GM23248 (cell line): ENCODE results near the gene SPACDR. TPM values are rescaled to one million over a fixed set of nuclear protein-coding genes. Genes with fewer than 3 reads are reported as not detected.

Experiments
- DNase-seq: peaks from one replicate; pipeline ENCODE4 v3.0.0-alpha.2; 2015
- H2AFZ ChIP-seq: fragments of 200-600 bp; sonication (generic); 2 replicates; pipeline ENCODE4 v1.6.1; 2016; ENCODE audit warnings: antibody characterized with exemption
- H3F3A ChIP-seq: fragments of 200-600 bp; sonication (generic); 2 replicates; pipeline ENCODE4 v1.6.1; 2016; ENCODE audit warnings: mild to moderate bottlenecking, antibody characterized with exemption, mixed run types; ENCODE audit not compliant: insufficient read depth
- H3K27ac ChIP-seq: fragments of 200-600 bp; sonication (generic); 2 replicates; pipeline ENCODE4 v1.5.1; 2016; ENCODE audit warnings: mild to moderate bottlenecking
- H3K27me3 ChIP-seq: fragments of 200-600 bp; sonication (generic); replicated peaks from 2 replicates; pipeline ENCODE4 v1.6.1; 2016; ENCODE audit warnings: mild to moderate bottlenecking; ENCODE audit not compliant: insufficient read depth
- H3K36me3 ChIP-seq: fragments of 200-600 bp; sonication (generic); 2 replicates; pipeline ENCODE4 v1.6.1; 2016; ENCODE audit warnings: low read depth, mild to moderate bottlenecking
- H3K4me1 ChIP-seq: fragments of 200-600 bp; sonication (generic); 2 replicates; pipeline ENCODE4 v1.6.1; 2016; ENCODE audit warnings: mild to moderate bottlenecking; ENCODE audit not compliant: insufficient read depth
- H3K4me2 ChIP-seq: fragments of 200-600 bp; sonication (generic); one replicate; pipeline ENCODE4 v1.6.1; 2016; ENCODE audit warnings: mild to moderate bottlenecking; ENCODE audit not compliant: unreplicated experiment
- H3K4me3 ChIP-seq: fragments of 200-600 bp; sonication (generic); 2 replicates; pipeline ENCODE4 v1.5.1; 2016; ENCODE audit warnings: mild to moderate bottlenecking
- H3K79me2 ChIP-seq: fragments of 200-600 bp; sonication (generic); 2 replicates; pipeline ENCODE4 v1.6.1; 2016; ENCODE audit warnings: mild to moderate bottlenecking; ENCODE audit not compliant: insufficient read depth
- H3K9ac ChIP-seq: fragments of 200-600 bp; sonication (generic); 2 replicates; pipeline ENCODE4 v1.6.1; 2016; ENCODE audit warnings: mild to moderate bottlenecking
- H3K9me2 ChIP-seq: fragments of 200-600 bp; sonication (generic); 2 replicates; pipeline ENCODE4 v1.6.1; 2016; ENCODE audit warnings: mixed run types, mild to moderate bottlenecking, moderate library complexity; ENCODE audit not compliant: insufficient read depth
- H3K9me3 ChIP-seq: fragments of 200-600 bp; sonication (generic); one replicate; pipeline ENCODE4 v1.6.1; 2017; ENCODE audit warnings: low read depth
- H4K20me1 ChIP-seq: fragments of 200-600 bp; sonication (generic); 2 replicates; pipeline ENCODE4 v1.6.0; 2016; ENCODE audit not compliant: insufficient read depth
- EZH2 ChIP-seq: fragments of 200-600 bp; sonication (generic); IDR thresholded peaks from 2 replicates; pipeline ENCODE4 v1.6.1; 2018; ENCODE audit warnings: antibody characterized with exemption, mild to moderate bottlenecking; ENCODE audit not compliant: insufficient read depth, poor library complexity, severe bottlenecking
- EZH2phosphoT487 ChIP-seq: fragments of 200-600 bp; sonication (generic); IDR thresholded peaks from 2 replicates; pipeline ENCODE4 v1.6.1; 2018; ENCODE audit warnings: antibody characterized with exemption, moderate library complexity, mild to moderate bottlenecking, low read depth; ENCODE audit not compliant: insufficient read depth
- WGBS, 2 experiments: methylation state at CpG; one replicate each; pipeline ENCODE4 v1.1.6; 2015 to 2017; ENCODE audit warnings: low lambda C conversion rate in 2 of 2, low coverage in 1 of 2; ENCODE audit errors: missing lambda C conversion rate in 2 of 2; 5-methylcytosine and 5-hydroxymethylcytosine counted together
- in situ Hi-C: fragments of 300-500 bp; cut with MboI; formaldehyde crosslinking; loops from 2 replicates; pipeline ENCODE4 v1.15.0; 2020
- polyA plus RNA-seq: library from polyadenylated mRNA; unstranded; fragments of >200 nt; fragmentation: Nextera tagmentation; extraction: Ambion mirVana; gene quantifications from 2 replicates; pipeline ENCODE4 v1.2.1, GENCODE V29; 2016
- total RNA-seq: library from RNA; depleted of rRNA; stranded (reverse); fragments of >200 nt; shearing (Covaris generic); gene quantifications from 2 replicates; pipeline ENCODE4 v1.2.3, GENCODE V29; 2014

Gene SPACDR
- total and polyA plus RNA-seq, 2 experiments from 2014 or later: 0.50 TPM; not detected in 1

- Histone ChIP-seq H3K27ac (no peak overlapping the region), H3K9me2 (no peaks in the 10 kb centered on the region), H3K79me2 (peaks cover 23% of the 10 kb centered on the region), H3K27me3 (no peaks in the 10 kb centered on the region), H2AFZ (no peak overlapping the region), H4K20me1 (no peaks in the 10 kb centered on the region), H3F3A (peaks cover 8% of the 10 kb centered on the region; the same call in 1 of the 2 replicates), H3K9me3 (no peaks in the 10 kb centered on the region), H3K4me1 (peaks cover 5% of the 10 kb centered on the region; the same call in 1 of the 2 replicates), H3K36me3 (no peaks in the 10 kb centered on the region; the same call in 1 of the 2 replicates), H3K9ac (no peak overlapping the region), H3K4me3 (no peak overlapping the region), H3K4me2 (no peak overlapping the region)
- 56 to 63% methylated on average over 2 to 4 of the region's 4 CpGs for WGBS, 2 experiments
- no peak for DNase-seq
- TF ChIP-seq EZH2phosphoT487: no peak
- no peak for TF ChIP-seq EZH2
- in situ Hi-C loops: loop anchor here (10.0 to 25.0 kb wide), 2 partner anchors 224 to 391 kb away; partner anchors contain the start of genes GIGYF1, SLC12A9 and TRIP6
These were observed 7.0 kb upstream of the SPACDR start for GRCh38 chr7:100471021-100471420.

DNA sequence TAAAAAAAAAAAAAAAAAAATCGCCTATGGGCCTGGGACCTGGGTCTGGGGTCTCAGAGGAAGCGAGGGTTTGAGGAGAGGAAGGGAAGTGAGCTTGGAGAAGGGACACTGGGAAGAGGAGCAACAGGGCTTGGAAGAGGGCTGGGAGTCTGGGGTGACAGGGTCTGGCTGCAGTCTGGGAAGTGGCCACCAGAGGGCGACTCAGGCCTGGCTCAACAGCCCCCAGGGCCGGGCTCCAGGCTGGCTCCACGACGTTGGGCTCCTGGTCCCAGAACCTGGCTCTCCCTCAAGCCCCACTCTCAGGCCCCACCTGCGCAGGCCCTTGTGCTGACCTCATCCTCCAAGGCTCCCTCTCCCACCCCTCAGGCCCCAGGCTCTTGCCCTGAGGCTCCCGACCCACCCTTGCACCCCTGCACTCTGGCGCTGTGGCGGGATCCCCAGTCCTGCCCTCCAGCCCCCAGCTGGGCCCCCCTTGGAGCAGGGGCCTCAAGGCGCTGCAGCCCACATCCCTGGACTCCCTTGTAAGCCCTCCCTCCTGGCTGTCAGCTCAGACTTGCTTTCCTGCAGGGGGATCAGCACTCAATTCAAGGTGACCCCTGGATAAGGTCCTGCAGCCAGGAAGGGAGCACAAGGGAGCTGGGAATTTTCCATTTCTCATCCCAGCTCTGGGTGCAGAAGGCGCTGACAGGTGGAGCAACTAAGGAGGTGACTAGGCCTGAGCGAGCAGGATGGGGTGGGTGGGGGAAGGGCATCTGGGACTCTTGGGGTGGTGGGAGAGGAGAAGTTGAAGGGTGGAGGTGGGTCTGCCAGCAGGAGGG, 5.4 kb upstream of the SPACDR start:
- TF ChIP-seq EZH2 (no peak), EZH2phosphoT487 (no peak)
- DNase-seq: peak; percentile 79
- H3K4me3 ChIP-seq: no peak overlapping the region

DNA sequence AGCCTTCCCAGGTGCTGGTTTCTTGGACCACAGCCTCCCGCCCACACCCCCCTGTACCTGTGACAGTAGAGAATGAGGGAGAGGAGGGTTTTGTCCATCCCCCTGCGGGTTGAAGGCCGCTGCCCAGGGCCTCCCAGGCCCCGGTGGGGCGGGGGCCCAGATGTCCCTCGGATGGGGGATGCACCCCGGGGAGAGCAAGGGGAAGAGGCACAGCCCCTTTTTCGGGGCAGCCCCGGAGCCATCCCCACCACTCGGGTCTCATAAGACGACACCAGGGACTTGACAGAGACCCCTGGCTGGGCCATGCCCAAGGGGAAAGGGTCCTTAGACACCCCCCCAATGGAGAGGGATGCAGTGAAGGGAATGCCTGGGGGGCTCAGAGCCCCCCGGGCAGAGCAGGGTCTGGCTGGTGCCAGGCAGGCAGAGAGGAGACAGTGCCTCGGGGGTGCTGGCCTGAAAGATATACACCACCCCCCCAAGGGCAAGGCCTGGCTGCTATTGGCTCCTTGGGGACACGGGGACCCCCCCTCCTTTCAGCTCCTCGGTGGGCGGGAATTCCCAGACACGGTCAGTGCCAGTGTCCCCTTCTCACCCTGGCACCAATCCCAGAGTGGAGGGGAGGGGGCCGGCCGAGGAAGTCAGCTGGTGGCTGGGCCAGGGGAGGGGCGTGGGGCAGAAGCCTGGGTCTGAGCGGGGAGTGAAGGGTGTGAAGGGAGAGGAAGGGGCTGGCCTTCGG, 3.7 kb upstream of the SPACDR start:
- 62 to 73% methylated on average over 10 to 22 of the region's 22 CpGs for WGBS, 2 experiments

More for the DNA sequence above, 5.4 kb upstream of the SPACDR start:
- Histone ChIP-seq H3K4me2 (no peak overlapping the region), H3K4me1 (peaks cover 15% of the 10 kb centered on the region), H3K27ac (no peak overlapping the region), H3K79me2 (peaks cover 7% of the 10 kb centered on the region), H3K9me3 (no peaks in the 10 kb centered on the region), H2AFZ (no peak overlapping the region), H3K9ac (no peak overlapping the region), H4K20me1 (no peaks in the 10 kb centered on the region), H3K27me3 (no peaks in the 10 kb centered on the region), H3K9me2 (no peaks in the 10 kb centered on the region), H3K36me3 (no peaks in the 10 kb centered on the region; the same call in 1 of the 2 replicates), H3F3A (peaks cover 17% of the 10 kb centered on the region)
- in situ Hi-C loops: loop anchor here (10.0 to 25.0 kb wide), 2 partner anchors 225 to 393 kb away; partner anchors contain the start of genes GIGYF1, SLC12A9 and TRIP6
- 37 to 54% methylated on average over 11 to 13 of the region's 13 CpGs for WGBS, 2 experiments

More for the DNA sequence above, 3.7 kb upstream of the SPACDR start:
- no peaks in the 10 kb centered on the region for H3K79me2 ChIP-seq
- peaks cover 22% of the 10 kb centered on the region for H3F3A ChIP-seq
- H3K9me3 ChIP-seq: no peaks in the 10 kb centered on the region
- in situ Hi-C loops: loop anchor here (25.0 kb wide), 1 partner anchor 394 kb away; the partner anchor contains the start of genes SLC12A9 and TRIP6
- H3K4me3 ChIP-seq: no peak overlapping the region
- no peak overlapping the region for H3K9ac ChIP-seq
- no peaks in the 10 kb centered on the region for H4K20me1 ChIP-seq
- H3K36me3 ChIP-seq: peaks cover 2% of the 10 kb centered on the region; the same call in 1 of the 2 replicates
- no peak for DNase-seq
- no peak overlapping the region for H3K4me2 ChIP-seq
- no peak overlapping the region for H2AFZ ChIP-seq
- H3K4me1 ChIP-seq: peaks cover 18% of the 10 kb centered on the region
- H3K9me2 ChIP-seq: no peaks in the 10 kb centered on the region
- TF ChIP-seq EZH2phosphoT487: no peak
- H3K27me3 ChIP-seq: no peaks in the 10 kb centered on the region
- no peak overlapping the region for H3K27ac ChIP-seq
